ENCODE measurements around the gene AFAP1.

GRCh38 chr4:7747062-7747385 lies 192.6 kb downstream of the AFAP1 start:
- TF ChIP-seq, protein P1, sequence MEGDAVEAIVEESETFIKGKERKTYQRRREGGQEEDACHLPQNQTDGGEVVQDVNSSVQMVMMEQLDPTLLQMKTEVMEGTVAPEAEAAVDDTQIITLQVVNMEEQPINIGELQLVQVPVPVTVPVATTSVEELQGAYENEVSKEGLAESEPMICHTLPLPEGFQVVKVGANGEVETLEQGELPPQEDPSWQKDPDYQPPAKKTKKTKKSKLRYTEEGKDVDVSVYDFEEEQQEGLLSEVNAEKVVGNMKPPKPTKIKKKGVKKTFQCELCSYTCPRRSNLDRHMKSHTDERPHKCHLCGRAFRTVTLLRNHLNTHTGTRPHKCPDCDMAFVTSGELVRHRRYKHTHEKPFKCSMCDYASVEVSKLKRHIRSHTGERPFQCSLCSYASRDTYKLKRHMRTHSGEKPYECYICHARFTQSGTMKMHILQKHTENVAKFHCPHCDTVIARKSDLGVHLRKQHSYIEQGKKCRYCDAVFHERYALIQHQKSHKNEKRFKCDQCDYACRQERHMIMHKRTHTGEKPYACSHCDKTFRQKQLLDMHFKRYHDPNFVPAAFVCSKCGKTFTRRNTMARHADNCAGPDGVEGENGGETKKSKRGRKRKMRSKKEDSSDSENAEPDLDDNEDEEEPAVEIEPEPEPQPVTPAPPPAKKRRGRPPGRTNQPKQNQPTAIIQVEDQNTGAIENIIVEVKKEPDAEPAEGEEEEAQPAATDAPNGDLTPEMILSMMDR (conservative IDR thresholded peaks at IDR 0.05; ENCODE audit: low read depth, low read length) = no peak
- no peak for TF ChIP-seq RAD21 (IDR thresholded peaks at IDR 0.05; ENCODE audit: low read length)
- TF ChIP-seq MAZ (IDR thresholded peaks at IDR 0.05; ENCODE audit: borderline replicate concordance, low read depth, low read length) = no peak
- no peak for TF ChIP-seq CEBPB (IDR thresholded peaks at IDR 0.05; ENCODE audit: low read depth, low read length)
- TF ChIP-seq RFX5 (IDR thresholded peaks at IDR 0.05; ENCODE audit: low read depth, low read length) = no peak
- no peak for TF ChIP-seq SMC3 (IDR thresholded peaks at IDR 0.05; ENCODE audit: low read depth, low read length)

Data from IMR-90 (cell line).